Measurements from ENCODE around the gene FAF1.

DNA sequence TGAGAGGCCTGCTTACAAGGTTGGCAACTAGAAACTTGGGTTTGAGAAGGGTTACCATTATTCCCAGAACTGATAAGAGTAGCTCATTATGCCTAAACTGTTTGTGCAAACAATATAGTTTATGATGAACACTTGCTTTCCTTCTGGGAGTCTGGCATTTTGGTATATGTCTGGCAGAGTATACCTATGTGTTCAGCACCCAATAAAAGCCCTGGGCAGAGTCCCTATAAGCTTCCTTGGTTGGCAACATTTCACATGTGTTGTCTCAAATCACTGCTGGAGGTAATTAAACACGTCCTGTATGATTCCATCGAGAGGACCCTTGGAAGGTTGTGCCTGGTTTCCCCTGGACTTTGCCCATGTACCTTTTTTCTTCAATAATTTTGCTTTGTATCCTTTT is 497.1 kb downstream of the FAF1 start:
- TF ChIP-seq, protein P1, sequence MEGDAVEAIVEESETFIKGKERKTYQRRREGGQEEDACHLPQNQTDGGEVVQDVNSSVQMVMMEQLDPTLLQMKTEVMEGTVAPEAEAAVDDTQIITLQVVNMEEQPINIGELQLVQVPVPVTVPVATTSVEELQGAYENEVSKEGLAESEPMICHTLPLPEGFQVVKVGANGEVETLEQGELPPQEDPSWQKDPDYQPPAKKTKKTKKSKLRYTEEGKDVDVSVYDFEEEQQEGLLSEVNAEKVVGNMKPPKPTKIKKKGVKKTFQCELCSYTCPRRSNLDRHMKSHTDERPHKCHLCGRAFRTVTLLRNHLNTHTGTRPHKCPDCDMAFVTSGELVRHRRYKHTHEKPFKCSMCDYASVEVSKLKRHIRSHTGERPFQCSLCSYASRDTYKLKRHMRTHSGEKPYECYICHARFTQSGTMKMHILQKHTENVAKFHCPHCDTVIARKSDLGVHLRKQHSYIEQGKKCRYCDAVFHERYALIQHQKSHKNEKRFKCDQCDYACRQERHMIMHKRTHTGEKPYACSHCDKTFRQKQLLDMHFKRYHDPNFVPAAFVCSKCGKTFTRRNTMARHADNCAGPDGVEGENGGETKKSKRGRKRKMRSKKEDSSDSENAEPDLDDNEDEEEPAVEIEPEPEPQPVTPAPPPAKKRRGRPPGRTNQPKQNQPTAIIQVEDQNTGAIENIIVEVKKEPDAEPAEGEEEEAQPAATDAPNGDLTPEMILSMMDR (IDR thresholded peaks at IDR 0.05; ENCODE audit: insufficient read depth, low read length, poor library complexity, severe bottlenecking) = no peak
- TF ChIP-seq EZH2phosphoT487 (conservative IDR thresholded peaks at IDR 0.05; ENCODE audit: low read length) = no peak
